ENCODE measurements around the gene SLIT3.
A peak's percentile ranks its signal among the peaks of the same experiment; 100 is the strongest.

The SLIT3 gene

DNA sequence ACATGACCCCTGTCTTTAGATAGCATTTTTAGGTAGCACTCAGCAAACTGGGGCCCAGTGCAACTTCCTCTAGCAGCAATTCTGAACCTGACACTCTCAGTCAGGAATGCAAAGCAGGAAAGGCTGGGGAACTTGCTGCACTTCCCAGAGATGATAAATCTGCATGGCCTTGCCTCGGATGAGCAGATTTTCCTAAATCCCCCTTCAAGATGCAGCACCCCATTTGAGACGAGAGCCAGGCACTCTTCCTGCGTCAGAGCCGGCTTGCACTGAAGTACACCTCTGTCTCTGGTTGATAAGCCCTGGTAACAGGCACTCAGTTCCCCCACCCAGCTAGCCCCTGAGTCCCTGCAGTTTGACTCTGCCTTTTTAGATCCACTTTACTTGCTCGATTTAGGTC lies 425.1 kb downstream of the SLIT3 start:
- DNase-seq, result no peak

DNA sequence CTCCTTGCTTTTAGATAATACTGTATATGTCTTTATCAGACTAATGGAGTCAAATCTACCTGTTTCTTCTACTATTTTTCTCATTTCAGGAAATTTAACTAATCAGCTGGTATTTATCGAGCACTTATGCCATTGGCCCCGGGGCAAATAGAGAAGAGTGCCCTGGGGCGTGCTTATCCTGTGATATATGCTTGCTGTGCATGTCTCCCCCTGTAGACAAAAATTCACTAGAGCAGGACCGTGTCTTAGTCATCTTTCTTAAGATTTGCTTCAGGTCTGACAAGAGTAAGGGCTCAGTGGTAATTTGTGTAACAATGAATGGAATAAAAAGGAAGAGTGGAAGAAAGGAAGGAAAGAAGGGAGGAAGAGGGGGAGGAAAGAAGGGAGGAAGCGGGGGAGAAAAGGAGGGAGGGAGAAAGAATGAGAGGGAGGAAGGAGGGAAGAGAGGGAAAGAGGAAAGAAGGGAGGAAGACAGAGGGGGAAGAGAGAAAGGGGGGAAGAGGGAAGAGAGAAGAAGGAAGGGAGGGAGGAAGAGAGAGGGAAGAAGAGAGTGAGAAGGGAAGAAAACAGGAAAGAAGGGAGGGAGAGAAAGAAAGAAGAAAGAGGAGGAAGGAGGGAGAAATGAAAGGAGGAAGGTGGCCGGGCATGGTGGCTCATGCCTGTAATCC lies 426.1 kb downstream of the SLIT3 start:
- no peak for DNase-seq

DNA sequence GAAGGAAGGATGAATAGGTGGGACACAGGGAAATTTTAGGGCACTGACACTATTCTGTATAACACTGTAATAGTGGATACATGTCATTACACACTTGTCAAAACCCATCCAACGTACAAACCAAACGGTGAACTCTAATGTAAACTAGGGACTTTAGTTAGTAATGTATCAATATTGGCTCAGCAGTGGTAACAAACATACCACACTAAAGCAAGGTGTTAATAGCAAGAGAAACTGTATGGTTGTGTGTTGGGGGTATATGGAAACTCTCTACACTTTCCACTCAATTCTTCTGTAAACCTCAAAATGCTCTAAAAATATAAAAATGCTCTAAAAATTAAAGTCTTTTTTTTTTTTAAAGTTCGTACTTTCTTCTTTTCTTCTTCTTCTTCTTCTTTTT lies 428.7 kb downstream of the SLIT3 start:
- DNase-seq, result no peak

DNA sequence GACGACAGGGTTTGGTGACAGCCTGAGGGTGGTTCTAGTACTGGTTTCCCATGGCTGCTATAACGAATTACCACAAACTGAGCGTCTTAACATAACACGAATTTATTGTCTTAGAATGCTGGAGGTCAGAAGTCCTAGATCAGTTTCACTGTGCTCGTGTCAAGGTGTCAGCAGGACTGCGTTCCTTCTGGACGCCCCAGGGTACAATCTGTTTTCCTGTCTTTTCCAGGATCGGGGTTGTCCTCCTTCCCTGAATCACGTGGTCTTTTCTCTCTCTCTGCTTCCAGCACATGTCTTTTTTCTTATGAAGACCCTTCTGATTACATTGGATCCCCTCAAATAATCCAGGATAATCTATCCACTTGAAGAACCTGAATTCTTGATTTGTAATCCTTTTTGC lies 430.0 kb downstream of the SLIT3 start:
- DNase-seq, result no peak

DNA sequence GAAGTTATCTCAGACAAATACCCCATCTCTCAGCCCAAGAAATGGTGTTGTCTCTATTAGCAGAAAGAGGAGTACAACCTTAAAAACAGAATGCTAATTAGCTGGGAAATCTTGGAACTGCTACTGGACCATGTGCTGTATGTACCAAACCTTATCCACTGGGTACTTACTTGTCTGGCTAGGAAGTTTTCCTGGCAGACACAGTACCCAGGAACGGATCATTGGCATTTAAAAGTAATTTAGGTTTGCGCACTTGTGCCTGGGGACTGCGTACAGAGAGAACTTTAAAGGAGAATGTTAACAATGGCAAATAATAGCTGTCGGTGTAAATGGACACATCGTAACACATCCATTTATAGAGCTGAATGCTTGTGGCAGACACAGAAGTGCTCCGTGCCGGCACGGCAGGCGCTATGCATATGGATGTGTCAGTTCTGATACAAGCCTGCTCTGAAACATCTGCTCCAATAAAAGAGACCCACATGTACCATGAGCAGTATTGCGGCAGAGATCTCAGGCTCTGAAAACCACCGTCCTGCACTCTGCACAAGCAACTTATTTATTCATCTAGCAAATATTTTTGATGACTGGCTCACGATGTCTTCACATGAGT lies 431.2 kb downstream of the SLIT3 start:
- peak in 1 of 56 donors; percentile 16 for DNase-seq

DNA sequence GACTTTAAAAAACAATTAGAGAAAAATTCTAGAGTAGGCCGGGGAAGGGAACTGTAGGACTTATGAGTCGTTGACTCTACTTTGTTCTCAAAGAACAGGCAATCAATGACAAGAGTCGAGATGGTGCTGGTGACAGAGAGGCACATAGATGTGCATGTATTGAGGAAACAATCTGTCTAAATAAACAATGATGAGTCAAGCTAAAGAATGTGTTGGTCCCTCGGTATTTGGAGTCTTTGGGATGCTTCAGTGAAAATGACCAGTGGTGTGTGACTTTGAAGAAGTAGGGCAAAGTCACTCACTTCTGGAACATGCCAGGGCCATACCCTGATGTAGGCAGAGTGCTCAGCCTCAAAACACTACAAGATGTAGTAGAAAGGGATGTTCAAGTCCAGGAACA lies 433.7 kb downstream of the SLIT3 start:
- no peak for DNase-seq

DNA sequence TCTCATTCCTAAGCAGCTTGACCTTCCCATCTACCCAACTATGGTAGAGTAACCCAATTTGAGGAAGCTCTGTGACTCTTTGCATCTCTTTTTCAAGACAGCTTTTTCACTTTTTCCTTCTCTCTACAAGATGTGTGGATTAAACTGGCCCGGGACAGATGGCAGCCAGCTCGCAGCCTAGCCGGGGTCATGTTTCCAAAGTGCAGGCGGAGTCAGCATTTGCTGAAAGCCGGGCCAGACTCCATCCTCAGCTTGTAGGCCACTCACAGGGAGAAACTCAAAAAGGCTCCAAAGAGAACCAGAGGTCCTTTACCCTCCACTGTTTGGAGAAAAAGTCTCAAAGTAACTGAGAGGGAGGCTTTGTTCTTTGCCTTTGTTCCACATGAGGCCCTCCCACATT lies 435.0 kb downstream of the SLIT3 start:
- DNase-seq, result no peak

DNA sequence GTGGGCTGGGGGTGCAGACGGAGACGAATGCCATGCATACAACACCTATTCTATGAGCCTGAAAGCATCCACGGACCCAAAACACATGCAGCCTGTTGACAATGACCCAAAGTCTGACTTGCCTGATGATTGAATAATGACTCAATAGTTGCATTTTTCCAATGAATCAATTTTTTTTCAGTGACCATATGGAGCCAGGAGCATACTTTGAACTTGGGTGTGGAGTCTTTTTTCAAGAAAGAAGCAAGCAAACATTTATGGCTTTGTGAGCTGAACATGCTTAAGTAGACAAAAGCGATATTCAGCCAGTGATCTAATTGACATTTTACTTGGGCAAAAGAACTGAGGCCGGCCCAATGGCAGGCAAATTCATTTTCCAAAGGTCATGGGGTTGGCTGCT lies 437.9 kb downstream of the SLIT3 start:
- no peak for DNase-seq

DNA sequence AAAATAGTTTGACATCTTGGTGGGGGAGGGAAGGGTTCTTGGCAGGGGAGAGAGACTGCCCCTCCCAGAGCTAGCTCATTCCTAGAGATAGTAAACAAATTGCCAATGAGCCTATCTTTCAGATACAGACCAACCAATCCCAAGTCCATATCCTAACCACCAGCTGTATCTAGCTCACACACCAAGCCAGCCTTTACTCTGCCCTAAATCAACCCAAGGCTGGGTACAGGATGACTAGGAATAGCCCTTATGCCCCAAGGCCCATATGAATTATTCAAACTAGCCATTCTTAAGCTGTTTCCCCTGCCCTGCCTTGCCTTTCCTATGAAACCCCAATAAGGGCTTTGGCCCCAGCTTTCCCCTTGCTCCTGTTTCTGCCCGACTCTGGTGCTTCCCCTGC lies 440.4 kb downstream of the SLIT3 start:
- DNase-seq, result no peak

DNA sequence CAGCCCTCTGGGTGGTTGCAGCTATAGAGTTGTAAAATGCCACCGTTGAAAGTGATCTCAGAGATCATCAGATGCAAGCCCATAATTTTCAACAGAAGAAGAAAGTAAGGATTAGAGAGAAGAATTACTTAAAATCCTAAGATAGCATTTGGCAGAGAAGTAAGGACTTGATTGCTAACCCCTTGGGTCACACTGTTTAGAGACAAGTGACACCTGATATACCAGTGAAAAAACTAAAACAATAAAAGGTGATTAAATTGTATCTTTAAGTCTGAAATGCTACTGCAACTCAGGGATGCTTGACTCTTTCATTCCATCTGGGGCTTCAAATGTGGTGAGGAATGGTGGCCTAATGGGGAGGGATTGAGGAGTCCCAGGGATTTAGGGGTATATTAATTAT lies 440.9 kb downstream of the SLIT3 start:
- no peak for DNase-seq

DNA sequence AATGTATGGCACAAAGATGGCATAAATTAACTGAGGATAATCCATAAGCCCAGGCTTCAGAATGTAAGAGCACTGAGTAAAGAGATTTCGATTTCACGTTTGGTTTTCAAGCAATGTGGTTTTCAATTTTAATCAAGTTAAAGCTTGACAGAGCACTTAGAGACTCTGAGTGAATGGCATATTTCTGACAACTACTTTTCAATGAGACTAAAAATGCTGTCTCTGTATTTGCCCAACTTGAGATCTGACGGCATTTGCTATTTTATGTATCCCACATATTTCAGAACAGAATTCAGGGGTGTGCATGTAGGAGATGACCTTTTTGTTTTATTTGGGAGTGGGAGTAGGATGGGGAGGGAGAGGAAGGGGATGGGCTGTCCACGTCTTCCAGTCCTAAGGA lies 441.5 kb downstream of the SLIT3 start:
- DNase-seq, result no peak

DNA sequence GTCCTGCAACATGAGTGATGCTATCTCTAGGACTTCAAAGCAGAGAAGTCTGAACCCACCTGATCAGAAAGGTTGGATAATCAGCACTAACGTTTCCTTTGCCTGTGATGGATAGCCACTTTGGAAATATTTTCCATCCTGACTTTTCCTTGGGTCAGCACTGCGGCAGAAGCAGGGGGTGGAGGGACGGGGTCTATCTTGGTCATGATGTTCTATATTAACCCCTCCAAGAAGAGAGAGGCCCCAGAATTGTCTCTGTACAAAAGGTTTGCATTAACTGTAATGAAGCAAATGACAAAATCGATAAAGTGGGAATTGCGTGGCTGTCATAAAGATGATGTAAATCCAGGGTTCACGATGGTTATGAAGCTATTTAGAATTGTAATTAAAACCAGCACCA lies 441.9 kb downstream of the SLIT3 start:
- DNase-seq, result no peak

DNA sequence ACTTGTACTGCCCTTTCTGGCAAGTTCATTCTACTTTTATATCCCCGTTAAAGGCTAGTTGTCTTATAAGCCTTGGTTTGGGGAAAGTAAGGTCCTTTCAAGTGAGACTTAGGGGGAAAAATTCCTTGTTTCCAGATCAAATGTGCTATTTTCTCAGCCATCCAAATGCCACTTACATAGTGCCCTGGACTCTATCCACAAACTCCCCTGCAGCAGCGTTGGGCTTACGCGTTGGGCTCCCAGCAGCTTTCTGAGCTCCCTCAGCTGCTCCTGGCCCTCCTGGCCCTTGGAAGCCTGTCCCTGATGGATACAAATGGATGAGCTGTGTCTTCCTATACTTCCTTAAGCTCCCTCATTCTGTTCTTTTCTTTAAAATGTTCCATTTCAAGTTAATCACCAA lies 442.6 kb downstream of the SLIT3 start:
- no peak for DNase-seq

DNA sequence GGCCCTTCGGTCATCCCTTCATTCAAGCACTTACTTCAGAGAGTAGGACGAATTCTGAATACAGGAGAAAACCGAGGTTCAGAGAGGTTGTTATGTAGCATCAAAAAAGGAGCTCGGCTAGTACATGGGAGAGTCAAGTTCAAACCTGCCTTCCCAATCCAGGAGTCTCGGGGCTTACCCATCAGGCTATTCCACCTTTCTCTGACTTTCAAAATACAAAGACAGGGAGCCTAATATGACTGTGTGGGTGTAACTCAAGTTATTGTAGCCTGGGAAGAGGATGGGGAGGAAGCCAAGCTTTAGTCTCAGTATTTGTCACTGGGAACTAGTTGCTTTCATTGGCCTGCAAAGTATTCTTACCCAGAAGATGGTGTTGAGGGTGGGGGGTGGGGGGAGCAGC lies 447.0 kb downstream of the SLIT3 start:
- no peak for DNase-seq

DNA sequence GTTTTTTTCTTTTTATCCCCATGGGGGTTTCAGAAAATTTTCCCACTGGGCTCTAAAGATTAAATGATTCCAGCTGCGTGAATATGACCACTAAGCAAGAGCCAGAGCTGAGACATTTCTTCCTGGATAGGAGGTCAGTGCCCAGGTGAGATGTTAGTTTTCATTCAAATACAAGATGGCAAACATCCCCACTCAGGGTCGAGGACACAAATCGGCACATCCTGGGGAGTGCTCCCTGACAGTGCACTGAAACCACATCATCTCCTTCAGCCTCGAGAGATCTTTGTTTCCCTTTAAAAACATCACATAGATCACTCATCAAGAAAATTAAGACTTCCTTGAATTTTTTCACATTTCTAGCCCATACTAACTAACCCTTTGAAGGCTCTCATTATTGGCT lies 448.6 kb downstream of the SLIT3 start:
- no peak for DNase-seq

DNA sequence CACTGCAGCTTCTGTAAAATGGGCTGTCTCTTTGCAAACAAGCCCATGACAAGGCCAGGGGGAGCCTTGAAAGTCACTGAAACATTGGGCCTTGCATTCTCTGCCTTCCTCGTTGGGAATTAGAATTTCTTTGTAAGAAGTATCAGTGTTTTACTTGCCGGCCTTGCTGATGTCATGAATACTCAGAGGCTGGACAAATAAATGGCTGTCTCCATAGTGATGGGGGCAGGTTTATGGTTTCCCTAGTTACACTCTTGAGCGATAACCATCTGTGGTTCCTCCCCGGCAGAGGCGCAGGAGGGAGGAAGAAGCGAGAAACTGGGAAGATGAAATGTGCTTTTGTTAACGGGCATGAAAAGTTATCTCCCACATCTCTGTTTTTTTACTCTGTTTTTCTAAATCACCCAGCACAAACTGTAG lies 449.0 kb downstream of the SLIT3 start:
- peak in 7 of 56 donors; percentile 7 to 37 (median 13) for DNase-seq

DNA sequence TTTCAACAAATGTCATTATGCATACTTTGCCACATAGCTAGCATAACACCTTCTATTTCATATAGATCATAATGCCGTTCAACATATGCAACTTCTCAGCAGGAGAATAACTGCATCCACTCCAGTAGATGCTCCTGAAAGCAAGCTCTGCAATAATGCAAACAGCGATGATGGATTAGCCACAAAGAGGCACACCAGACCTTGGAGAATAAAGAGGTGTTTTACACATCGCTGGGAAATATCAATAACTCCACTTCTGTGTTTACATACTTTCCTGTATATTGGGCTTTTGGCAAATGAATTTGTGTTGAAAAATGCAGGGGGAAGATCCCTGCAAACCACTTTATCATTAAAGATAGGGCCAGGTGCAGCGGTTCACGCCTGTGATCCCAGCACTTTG lies 450.3 kb downstream of the SLIT3 start:
- DNase-seq, result no peak

DNA sequence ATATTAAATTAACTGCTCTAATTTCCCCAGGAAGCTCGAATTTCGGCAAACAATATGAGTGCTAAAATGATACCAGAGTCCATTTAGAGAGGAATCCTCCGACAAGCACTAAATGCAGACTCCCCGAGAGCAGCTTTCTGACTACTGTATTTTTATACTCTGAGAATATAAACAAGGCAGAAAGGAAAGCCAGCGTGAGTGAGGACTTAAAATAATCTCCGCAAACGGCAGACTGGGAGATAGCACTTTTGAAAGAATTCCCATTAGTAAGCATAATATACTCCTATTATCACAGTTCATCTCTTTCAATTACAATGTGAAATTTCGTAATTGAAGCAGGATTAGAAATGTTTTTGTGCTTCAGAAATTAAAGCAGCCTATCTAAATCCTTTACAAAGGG lies 452.4 kb downstream of the SLIT3 start:
- no peak for DNase-seq

DNA sequence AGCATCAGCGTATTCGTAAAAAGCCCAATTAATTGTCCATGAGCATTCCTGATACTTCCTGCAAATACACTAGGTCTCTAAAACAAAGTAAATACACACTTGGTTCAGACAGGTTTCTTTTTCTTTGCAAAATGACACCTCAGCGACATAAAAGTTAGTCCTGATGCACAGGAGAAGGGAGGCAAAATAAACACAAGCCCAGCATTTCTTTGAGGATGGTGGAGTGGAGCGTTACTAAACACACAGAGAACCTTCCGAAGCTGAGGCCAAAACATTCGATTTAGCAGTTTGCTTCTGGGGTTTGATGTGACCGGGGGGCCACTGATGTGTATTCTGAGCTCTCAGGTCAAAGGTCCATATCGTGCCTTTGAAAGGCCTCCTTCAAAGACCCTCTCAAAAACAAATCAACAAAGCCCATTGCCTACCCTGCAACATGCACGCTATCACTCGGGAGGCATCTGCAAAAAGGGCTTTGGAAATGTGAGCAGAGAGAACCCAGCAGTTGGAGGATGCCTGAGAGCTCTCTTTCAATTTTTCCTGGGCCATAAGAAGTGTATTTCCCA lies 453.3 kb downstream of the SLIT3 start:
- DNase-seq, result no peak

DNA sequence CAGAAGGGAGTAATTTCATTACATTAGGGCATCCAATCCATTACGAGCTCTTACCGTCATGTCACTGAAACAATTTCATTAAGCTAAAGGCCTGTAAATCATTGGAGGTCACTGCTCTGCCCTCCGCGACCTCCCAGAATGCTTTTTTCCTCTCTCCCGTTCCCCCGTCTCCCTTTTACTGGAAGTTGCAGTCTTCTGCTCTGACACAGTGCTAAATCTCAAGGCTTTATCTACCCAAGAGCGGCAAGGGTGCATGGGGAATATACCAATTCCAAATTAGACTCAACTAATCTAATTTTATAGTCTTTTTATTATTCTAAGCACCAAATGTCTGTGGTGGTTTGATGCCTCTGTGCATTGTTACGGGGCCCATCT lies 456.0 kb downstream of the SLIT3 start:
- DNase-seq, result no peak

DNA sequence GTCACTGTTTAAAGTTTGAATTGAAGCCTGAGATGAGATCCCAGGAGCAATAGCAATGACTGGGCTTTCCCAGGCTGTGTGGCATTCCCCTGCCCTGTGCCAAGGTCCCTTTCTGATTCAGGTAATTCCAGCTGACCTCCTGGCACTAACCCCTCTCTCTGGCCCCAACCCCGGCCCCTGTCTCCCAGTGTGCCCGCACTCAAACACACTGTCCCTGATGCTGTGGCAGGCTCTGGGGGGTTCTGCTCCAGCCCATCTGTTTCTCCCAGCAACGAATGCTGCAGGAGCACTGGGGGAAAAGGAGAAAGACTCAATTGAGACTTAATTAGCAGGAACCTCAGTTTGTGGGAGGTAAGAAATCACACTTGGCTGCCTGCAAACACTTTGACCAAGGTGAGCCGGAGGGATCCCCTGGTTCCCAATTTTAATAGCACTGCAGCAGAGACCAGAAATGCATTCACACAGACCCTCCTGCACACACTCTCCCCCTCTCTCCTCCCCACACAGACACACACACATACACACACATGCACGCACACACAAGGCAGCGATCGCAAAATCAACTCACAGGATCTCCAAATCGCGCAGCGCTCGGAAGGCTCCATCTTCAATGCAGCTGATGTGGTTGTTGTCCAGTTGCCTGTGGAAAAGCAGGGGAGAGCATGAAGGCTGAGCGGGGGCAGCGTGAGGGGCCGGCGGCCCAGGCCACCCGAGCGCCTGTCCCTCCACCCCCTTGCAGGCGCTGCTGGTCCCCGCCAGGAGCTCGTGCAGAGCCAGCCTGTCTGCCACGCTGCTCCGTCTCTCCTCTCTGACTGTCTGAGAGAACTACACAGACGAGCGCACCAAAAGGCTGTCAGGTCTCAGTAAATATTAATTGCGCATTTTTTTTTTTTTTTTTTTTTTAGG lies 456.7 kb downstream of the SLIT3 start:
- DNase-seq, result peak in 1 of 56 donors; percentile 4

DNA sequence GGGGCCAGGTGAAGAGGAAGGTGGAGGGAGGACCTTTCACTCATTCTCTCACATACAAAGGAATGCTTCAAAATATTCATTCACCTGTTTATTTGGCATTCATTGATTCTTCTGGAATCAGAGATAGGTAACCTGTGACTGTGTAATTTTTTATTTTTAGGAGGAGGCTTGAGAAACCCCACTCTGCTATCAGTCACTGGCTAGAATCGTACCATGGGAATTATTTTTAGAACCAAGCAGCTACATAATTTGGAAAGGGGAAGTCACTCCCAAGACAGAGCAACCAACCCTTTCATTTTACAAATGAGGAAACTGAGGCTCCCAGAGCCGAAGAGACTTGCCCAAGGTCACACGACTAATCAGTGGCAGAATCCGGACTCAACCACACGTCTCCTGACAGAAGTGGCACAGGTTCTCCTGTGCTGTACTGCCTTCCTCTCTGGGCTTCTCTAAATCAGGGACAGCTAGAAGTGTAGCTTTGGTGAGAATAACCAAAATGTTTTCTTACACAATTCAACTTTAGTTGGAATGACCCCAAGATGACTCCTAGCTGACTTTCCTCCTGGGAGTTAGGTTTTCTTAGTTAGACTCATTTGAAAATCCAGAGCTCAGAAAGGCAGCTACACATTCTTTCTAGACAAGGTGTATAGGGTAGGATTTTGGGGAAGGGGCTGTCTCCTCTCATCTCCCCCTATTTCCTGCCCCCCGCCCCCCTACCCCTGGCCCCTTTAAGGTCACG lies 457.5 kb downstream of the SLIT3 start:
- DNase-seq, result no peak

Measured in amygdala (tissue), 56 donors.